NCI-H128 (cell line): ENCODE results near the gene SMARCAL1.

Experiments
- DNase-seq: peaks from one replicate; lab custom pipeline; 2025; ENCODE audit not compliant: unreplicated experiment; lab: John Stamatoyannopoulos, UW

The SMARCAL1 gene

GRCh38 chr2:216474925-216475670 lies 62.8 kb downstream of the SMARCAL1 start:
- DNase-seq = no peak

- no peak for DNase-seq
Observed at GRCh38 chr2:216475767-216476166, 63.5 kb downstream of the SMARCAL1 start.

GRCh38 chr2:216477283-216478035 lies 65.2 kb downstream of the SMARCAL1 start:
- DNase-seq = no peak

GRCh38 chr2:216478151-216478550 lies 65.9 kb downstream of the SMARCAL1 start:
- no peak for DNase-seq

- DNase-seq = no peak
Observed at GRCh38 chr2:216478791-216479190, 66.5 kb downstream of the SMARCAL1 start.

GRCh38 chr2:216480221-216480620 lies 67.9 kb downstream of the SMARCAL1 start:
- no peak for DNase-seq

- DNase-seq = no peak
Observed at GRCh38 chr2:216482640-216483039, 70.4 kb downstream of the SMARCAL1 start.

GRCh38 chr2:216485237-216485636 lies 73.0 kb downstream of the SMARCAL1 start:
- no peak for DNase-seq

GRCh38 chr2:216485745-216486144 lies 73.5 kb downstream of the SMARCAL1 start:
- no peak for DNase-seq

GRCh38 chr2:216486271-216486670 lies 74.0 kb downstream of the SMARCAL1 start:
- no peak for DNase-seq

- no peak for DNase-seq
Observed at GRCh38 chr2:216486708-216487107, 74.4 kb downstream of the SMARCAL1 start.

GRCh38 chr2:216490061-216490460 lies 77.8 kb downstream of the SMARCAL1 start:
- no peak for DNase-seq

- DNase-seq = no peak
Observed at GRCh38 chr2:216491793-216492596, 79.7 kb downstream of the SMARCAL1 start.

GRCh38 chr2:216492597-216493333 lies 80.5 kb downstream of the SMARCAL1 start:
- no peak for DNase-seq

GRCh38 chr2:216493334-216493685 lies 81.0 kb downstream of the SMARCAL1 start:
- no peak for DNase-seq

- DNase-seq = no peak
Observed at GRCh38 chr2:216495656-216496055, 83.4 kb downstream of the SMARCAL1 start.

- no peak for DNase-seq
Observed at GRCh38 chr2:216497382-216498069, 85.2 kb downstream of the SMARCAL1 start.

GRCh38 chr2:216498070-216498378 lies 85.7 kb downstream of the SMARCAL1 start:
- no peak for DNase-seq

GRCh38 chr2:216498379-216499352 lies 86.4 kb downstream of the SMARCAL1 start, which contains the start of gene RPL37A:
Gene RPL37A, plus strand, starts transcription at chr2:216498844. Its CDS starts 31 bp downstream, at chr2:216498875.
- DNase-seq = peak; percentile 65
